GM12875 (cell line): ENCODE data around the gene ADAM17.

Source experiments
- H3K4me3 ChIP-seq: one replicate; pipeline ENCODE4 v1.5.1; 2011; ENCODE audit warnings: low read depth, low read length, control low read depth
- CTCF ChIP-seq: IDR thresholded peaks from 2 replicates; pipeline ENCODE4 v1.5.1; 2011; ENCODE audit warnings: low read depth, mild to moderate bottlenecking, control low read depth, inconsistent platforms, low read length, moderate library complexity, borderline replicate concordance; ENCODE audit not compliant: insufficient read depth

ADAM17 gene

GRCh38 chr2:9494081-9494480 is 61.5 kb downstream of the ADAM17 start:
- no peak for TF ChIP-seq CTCF
- H3K4me3 ChIP-seq, result no peak overlapping the region

- TF ChIP-seq CTCF, result no peak
- no peak overlapping the region for H3K4me3 ChIP-seq
These were observed 62.2 kb downstream of the ADAM17 start for GRCh38 chr2:9493478-9493877.

- no peak for TF ChIP-seq CTCF
- no peak overlapping the region for H3K4me3 ChIP-seq
These were observed 62.7 kb downstream of the ADAM17 start for GRCh38 chr2:9492927-9493326.

GRCh38 chr2:9490789-9491188 is 64.8 kb downstream of the ADAM17 start:
- no peak for TF ChIP-seq CTCF

GRCh38 chr2:9488583-9489547 is 66.8 kb downstream of the ADAM17 start:
- no peak overlapping the region for H3K4me3 ChIP-seq
- TF ChIP-seq CTCF, result no peak

More at GRCh38 chr2:9490789-9491188, 64.8 kb downstream of the ADAM17 start:
- no peak overlapping the region for H3K4me3 ChIP-seq

- TF ChIP-seq CTCF, result no peak
- no peak overlapping the region for H3K4me3 ChIP-seq
These were observed 71.1 kb downstream of the ADAM17 start for GRCh38 chr2:9484533-9484932.

GRCh38 chr2:9483107-9483506 is 72.5 kb downstream of the ADAM17 start:
- H3K4me3 ChIP-seq, result no peak overlapping the region
- TF ChIP-seq CTCF, result no peak
